Keratinocyte (primary cell): ENCODE data around the gene PAK3. TPM values are rescaled to one million over a fixed set of nuclear protein-coding genes. Genes with fewer than 3 reads are reported as not detected.

Experiments used
- DNase-seq: peaks from one replicate; pipeline ENCODE4 v3.0.0-alpha.2; 2011; ENCODE audit warnings: low read depth, missing footprints, low spot score
- FAIRE-seq: peaks from 2 replicates; lab custom pipeline; 2011; peaks lifted over from hg19 to GRCh38; lab: Jason Lieb, UNC
- H2AFZ ChIP-seq: 2 replicates; pipeline ENCODE4 v1.6.0; 2012; ENCODE audit warnings: low read length, control low read depth, inconsistent platforms; ENCODE audit not compliant: control insufficient read depth
- H3K27ac ChIP-seq: 2 replicates; pipeline ENCODE4 v1.5.1; 2011; ENCODE audit warnings: low read length; ENCODE audit not compliant: control insufficient read depth, insufficient read depth
- H3K27me3 ChIP-seq: 3 replicates; pipeline ENCODE4 v1.6.0; 2011; ENCODE audit warnings: low read length; ENCODE audit not compliant: control insufficient read depth, insufficient read depth; ENCODE audit errors: extremely low read depth
- H3K36me3 ChIP-seq, 2 experiments: 2 replicates in 1 of 2; 3 replicates in 1 of 2; pipeline ENCODE4 v1.5.1; 2011; ENCODE audit warnings: low read length in 2 of 2, mild to moderate bottlenecking in 1 of 2; ENCODE audit not compliant: control insufficient read depth in 2 of 2, insufficient read depth in 2 of 2; ENCODE audit errors: extremely low read depth in 1 of 2
- H3K4me1 ChIP-seq: 3 replicates; pipeline ENCODE4 v1.5.1; 2011; ENCODE audit warnings: low read length; ENCODE audit not compliant: control insufficient read depth, insufficient read depth; ENCODE audit errors: extremely low read depth
- H3K4me2 ChIP-seq: 3 replicates; pipeline ENCODE4 v1.6.0; 2011; ENCODE audit warnings: low read depth, low read length; ENCODE audit not compliant: control insufficient read depth, insufficient read depth; ENCODE audit errors: extremely low read depth
- H3K4me3 ChIP-seq, 3 experiments: fragments of 200-600 bp in 1 of 3; sonication (generic) in 1 of 3; 2 replicates in 2 of 3; 3 replicates in 1 of 3; pipeline ENCODE4 v1.5.1; 2011 to 2016; ENCODE audit warnings: low read length in 3 of 3, mild to moderate bottlenecking in 3 of 3, control low read depth in 2 of 3, inconsistent platforms in 1 of 3, low read depth in 1 of 3, mixed read lengths in 1 of 3, mixed run types in 1 of 3, moderate library complexity in 1 of 3; ENCODE audit not compliant: control insufficient read depth in 2 of 3, insufficient read depth in 2 of 3; ENCODE audit errors: extremely low read depth in 1 of 3
- H3K79me2 ChIP-seq: 2 replicates; pipeline ENCODE4 v1.6.0; 2012; ENCODE audit warnings: low read length; ENCODE audit not compliant: control insufficient read depth, insufficient read depth
- H3K9ac ChIP-seq: 3 replicates; pipeline ENCODE4 v1.6.0; 2011; ENCODE audit warnings: low read length; ENCODE audit not compliant: control insufficient read depth, insufficient read depth; ENCODE audit errors: extremely low read depth
- H3K9me1 ChIP-seq: 3 replicates; pipeline ENCODE4 v1.6.0; 2011; ENCODE audit warnings: low read length; ENCODE audit not compliant: control insufficient read depth, insufficient read depth; ENCODE audit errors: extremely low read depth
- H3K9me3 ChIP-seq: 2 replicates; pipeline ENCODE4 v1.5.1; 2012; ENCODE audit warnings: low read depth, low read length; ENCODE audit not compliant: control insufficient read depth
- H4K20me1 ChIP-seq: 3 replicates; pipeline ENCODE4 v1.6.0; 2011; ENCODE audit warnings: low read length; ENCODE audit not compliant: control insufficient read depth, insufficient read depth; ENCODE audit errors: extremely low read depth
- EZH2 ChIP-seq: IDR thresholded peaks from one replicate; pipeline ENCODE4 v1.6.1; 2012; ENCODE audit warnings: inconsistent platforms, mild to moderate bottlenecking, low read length, moderate library complexity
- dilution Hi-C: fragments of 300-500 bp; cut with MboI; formaldehyde crosslinking; loops from one replicate; pipeline ENCODE4 v1.7.0; 2020; ENCODE audit warnings: low sequenced_read_pairs; ENCODE audit not compliant: extremely low pct_ligation_motif_present
- polyA plus RNA-seq, 5 experiments: library from polyadenylated mRNA; depleted of rRNA in 3 of 5; stranded (reverse) in 3 of 5; stranded (forward) in 1 of 5; unstranded in 1 of 5; fragments of >200 nt; gene quantifications; 1 replicate in 1 of 5; 2 replicates in 3 of 5; 3 replicates in 1 of 5; pipeline versions ENCODE4 v1.2.1 to v1.2.3, GENCODE V29; 2011 to 2012; ENCODE audit warnings: missing spikeins in 2 of 5, low read depth in 1 of 5, low replicate concordance in 1 of 5
- TF ChIP-seq, protein P1 (sequence below), 3 experiments: IDR thresholded peaks in 1 of 3; conservative IDR thresholded peaks in 1 of 3; optimal IDR thresholded peaks in 1 of 3; 2 replicates in 2 of 3; 3 replicates in 1 of 3; pipeline versions ENCODE3 to v1.5.1; 2011; ENCODE audit warnings: low read length in 3 of 3, mild to moderate bottlenecking in 3 of 3, moderate library complexity in 2 of 3, control low read depth in 1 of 3, inconsistent platforms in 1 of 3; ENCODE audit not compliant: insufficient read depth in 2 of 3; ENCODE audit errors: extremely low read depth in 1 of 3

Gene PAK3
- polyA plus RNA-seq, 1 donor (not counting 4 experiments of a cell fraction or from before 2014, with no cell fraction given), result 0.34 TPM

DNA sequence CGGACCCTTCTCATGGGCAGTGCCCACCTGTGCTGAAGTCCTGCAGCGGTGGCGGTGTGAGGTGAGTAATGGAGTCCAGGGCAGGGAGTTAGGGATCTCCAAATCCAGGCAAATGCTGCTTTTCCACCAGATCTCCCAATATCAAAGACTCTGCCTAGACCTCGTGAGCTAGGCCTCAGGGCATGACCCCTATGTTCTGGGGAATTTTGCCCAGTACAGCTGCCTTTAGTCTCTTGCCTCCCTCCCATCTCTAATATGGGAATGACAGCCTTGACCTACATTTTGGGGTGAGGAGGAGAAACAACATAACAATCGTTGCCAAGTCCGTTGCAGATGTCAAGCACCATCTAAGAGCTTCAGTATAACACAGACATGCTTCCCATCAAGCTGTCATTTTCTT lies 7.3 kb downstream of the PAK3 start:
- no peak overlapping the region for H3K4me3 ChIP-seq
- no peak for FAIRE-seq
- no peak for DNase-seq
- no peaks in the 10 kb centered on the region for H3K79me2 ChIP-seq
- H3K4me2 ChIP-seq, result no peak overlapping the region
- no peak for TF ChIP-seq EZH2
- TF ChIP-seq, protein P1, sequence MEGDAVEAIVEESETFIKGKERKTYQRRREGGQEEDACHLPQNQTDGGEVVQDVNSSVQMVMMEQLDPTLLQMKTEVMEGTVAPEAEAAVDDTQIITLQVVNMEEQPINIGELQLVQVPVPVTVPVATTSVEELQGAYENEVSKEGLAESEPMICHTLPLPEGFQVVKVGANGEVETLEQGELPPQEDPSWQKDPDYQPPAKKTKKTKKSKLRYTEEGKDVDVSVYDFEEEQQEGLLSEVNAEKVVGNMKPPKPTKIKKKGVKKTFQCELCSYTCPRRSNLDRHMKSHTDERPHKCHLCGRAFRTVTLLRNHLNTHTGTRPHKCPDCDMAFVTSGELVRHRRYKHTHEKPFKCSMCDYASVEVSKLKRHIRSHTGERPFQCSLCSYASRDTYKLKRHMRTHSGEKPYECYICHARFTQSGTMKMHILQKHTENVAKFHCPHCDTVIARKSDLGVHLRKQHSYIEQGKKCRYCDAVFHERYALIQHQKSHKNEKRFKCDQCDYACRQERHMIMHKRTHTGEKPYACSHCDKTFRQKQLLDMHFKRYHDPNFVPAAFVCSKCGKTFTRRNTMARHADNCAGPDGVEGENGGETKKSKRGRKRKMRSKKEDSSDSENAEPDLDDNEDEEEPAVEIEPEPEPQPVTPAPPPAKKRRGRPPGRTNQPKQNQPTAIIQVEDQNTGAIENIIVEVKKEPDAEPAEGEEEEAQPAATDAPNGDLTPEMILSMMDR (optimal IDR thresholded peaks at IDR 0.05 in 1 of 3, IDR thresholded peaks at IDR 0.05 in 1 of 3, conservative IDR thresholded peaks at IDR 0.05 in 1 of 3; ENCODE audit: extremely low read depth in 1 of 3, insufficient read depth in 2 of 3, low read length in 3 of 3), result no peak
- no peaks in the 10 kb centered on the region for H3K9me3 ChIP-seq
- peaks cover 4% of the 10 kb centered on the region for H3K27me3 ChIP-seq
- no peaks in the 10 kb centered on the region for H3K36me3 ChIP-seq
- dilution Hi-C loops, result no loop called here
- peaks cover 2% of the 10 kb centered on the region for H4K20me1 ChIP-seq
- H3K9ac ChIP-seq, result no peak overlapping the region
- H3K27ac ChIP-seq, result no peak overlapping the region
- H2AFZ ChIP-seq, result no peak overlapping the region
- no peaks in the 10 kb centered on the region for H3K4me1 ChIP-seq
- no peaks in the 10 kb centered on the region for H3K9me1 ChIP-seq

DNA sequence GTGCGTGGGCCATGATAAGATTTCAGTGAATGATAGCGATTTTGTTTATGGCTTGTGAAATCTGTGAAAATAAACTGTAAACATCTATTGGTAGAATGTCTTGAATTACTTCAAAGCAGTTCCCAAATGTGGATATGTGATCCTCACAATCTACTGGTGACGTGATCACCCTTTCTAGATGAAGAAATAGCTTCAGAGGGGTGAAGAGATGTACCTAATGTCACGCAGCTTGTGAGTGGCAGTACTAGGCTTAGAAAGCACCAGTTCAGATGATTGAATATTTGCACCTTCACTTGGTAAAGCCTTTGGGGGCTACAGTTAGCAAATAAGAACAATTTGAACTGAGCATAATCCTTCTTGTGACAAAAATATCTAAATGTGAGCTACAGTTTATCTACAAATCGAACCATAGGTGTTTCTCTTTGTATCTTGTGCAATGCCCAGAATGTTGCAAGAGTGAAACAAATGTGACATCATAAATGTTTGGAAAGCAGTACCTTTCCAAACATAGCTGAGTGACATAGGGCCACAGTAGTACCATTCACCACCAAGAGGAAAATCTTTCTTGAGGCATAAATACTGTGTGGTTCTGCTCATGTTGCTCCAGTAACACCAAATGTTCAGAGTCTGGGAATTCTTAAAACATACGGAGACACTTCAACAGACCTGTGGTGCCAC lies 14.2 kb downstream of the PAK3 start:
- Histone ChIP-seq H3K4me1 (no peaks in the 10 kb centered on the region), H3K9me1 (no peaks in the 10 kb centered on the region), H4K20me1 (no peaks in the 10 kb centered on the region), H3K36me3 (no peaks in the 10 kb centered on the region), H3K4me2 (no peak overlapping the region), H3K27me3 (no peaks in the 10 kb centered on the region), H3K27ac (no peak overlapping the region), H3K9me3 (no peaks in the 10 kb centered on the region), H2AFZ (no peak overlapping the region), H3K79me2 (no peaks in the 10 kb centered on the region), H3K9ac (no peak overlapping the region), H3K4me3 (no peak overlapping the region)
- DNase-seq (no peak), FAIRE-seq (no peak)
- dilution Hi-C loops, result no loop called here
- TF ChIP-seq EZH2, result no peak
- TF ChIP-seq, protein P1 (optimal IDR thresholded peaks at IDR 0.05 in 1 of 3, IDR thresholded peaks at IDR 0.05 in 1 of 3, conservative IDR thresholded peaks at IDR 0.05 in 1 of 3; ENCODE audit: extremely low read depth in 1 of 3, insufficient read depth in 2 of 3, low read length in 3 of 3), result no peak
